Effector memory CD8-positive, alpha-beta T cell (primary cell): ENCODE data around the gene MLIP.
"Not testable (repeated sequence)": the region's sequence is repeated elsewhere in the genome, so short reads cannot be mapped to it uniquely, and the experiment has no call there.

Source experiments
- ATAC-seq: fragments of 150-1000 bp; cut with Tn5 transposase; replicated peaks from 2 replicates; pipeline ENCODE4 v1.10.0; 2021; ENCODE audit warnings: mild to moderate bottlenecking, moderate library complexity
- DNase-seq, 3 experiments: peaks; one replicate each; pipeline ENCODE4 v3.0.0; 2021
- H3K27ac Mint-ChIP-seq, 2 donors: one replicate each; pipeline ENCODE4 v1.8.0; 2022; ENCODE audit warnings: mild to moderate bottlenecking in 2 of 2, mixed read lengths in 2 of 2, moderate library complexity in 2 of 2
- H3K27me3 Mint-ChIP-seq, 2 donors: one replicate each; pipeline ENCODE4 v1.8.0; 2022; ENCODE audit warnings: mixed read lengths in 2 of 2
- H3K36me3 Mint-ChIP-seq: one replicate; pipeline ENCODE4 v1.8.0; 2022; ENCODE audit warnings: mild to moderate bottlenecking, moderate library complexity, mixed read lengths; ENCODE audit not compliant: insufficient read depth
- H3K4me1 Mint-ChIP-seq, 2 donors: one replicate each; pipeline ENCODE4 v1.8.0; 2022; ENCODE audit warnings: low read depth in 2 of 2, mixed read lengths in 2 of 2
- H3K4me3 Mint-ChIP-seq, 2 donors: one replicate each; pipeline ENCODE4 v1.8.0; 2022; ENCODE audit warnings: mild to moderate bottlenecking in 2 of 2, mixed read lengths in 2 of 2, moderate library complexity in 2 of 2
- H3K9me3 Mint-ChIP-seq, 2 donors: one replicate each; pipeline ENCODE4 v1.8.0; 2022; ENCODE audit warnings: mixed read lengths in 2 of 2

The MLIP gene

GRCh38 chr6:54234539-54234938 is 123.3 kb downstream of the MLIP start:
- Mint-ChIP-seq H3K9me3 (peaks cover 6 to 17% of the 10 kb centered on the region in 2 donors), H3K27me3 (no peaks in the 10 kb centered on the region), H3K4me1 (no peaks in the 10 kb centered on the region), H3K36me3 (peaks cover 3% of the 10 kb centered on the region), H3K4me3 (no peak overlapping the region), H3K27ac (no peak overlapping the region)
- ATAC-seq (no peak), DNase-seq (no peak)

- Mint-ChIP-seq H3K36me3 (peaks cover 3% of the 10 kb centered on the region), H3K4me3 (no peak overlapping the region), H3K4me1 (no peaks in the 10 kb centered on the region), H3K9me3 (peaks cover 5 to 6% of the 10 kb centered on the region in 2 donors), H3K27ac (no peak overlapping the region), H3K27me3 (no peaks in the 10 kb centered on the region)
- DNase-seq (no peak), ATAC-seq (no peak)
These were observed 125.7 kb downstream of the MLIP start for GRCh38 chr6:54236984-54237383.

- Mint-ChIP-seq H3K27me3 (no peaks in the 10 kb centered on the region), H3K36me3 (peaks cover 3% of the 10 kb centered on the region), H3K4me1 (no peaks in the 10 kb centered on the region), H3K4me3 (no peak overlapping the region), H3K27ac (no peak overlapping the region), H3K9me3 (peaks cover 5 to 6% of the 10 kb centered on the region in 2 donors)
- ATAC-seq (no peak), DNase-seq (no peak)
These were observed 127.2 kb downstream of the MLIP start for GRCh38 chr6:54238396-54238795.

GRCh38 chr6:54243699-54244098 is 132.5 kb downstream of the MLIP start:
- ATAC-seq (no peak), DNase-seq (no peak)
- Mint-ChIP-seq H3K4me3 (no peak overlapping the region), H3K27ac (no peak overlapping the region), H3K4me1 (no peaks in the 10 kb centered on the region), H3K36me3 (no peaks in the 10 kb centered on the region), H3K9me3 (peaks cover 7 to 8% of the 10 kb centered on the region in 2 donors), H3K27me3 (no peaks in the 10 kb centered on the region)

GRCh38 chr6:54244430-54244829 is 133.2 kb downstream of the MLIP start:
- no peak for ATAC-seq
- no peaks in the 10 kb centered on the region for H3K4me1 Mint-ChIP-seq
- DNase-seq, result no peak
- no peaks in the 10 kb centered on the region for H3K36me3 Mint-ChIP-seq
- H3K4me3 Mint-ChIP-seq, result no peak overlapping the region
- H3K9me3 Mint-ChIP-seq, result peaks cover 7 to 8% of the 10 kb centered on the region in 2 donors
- H3K27me3 Mint-ChIP-seq, result no peaks in the 10 kb centered on the region
- H3K27ac Mint-ChIP-seq, result no peak overlapping the region

GRCh38 chr6:54245265-54245664 is 134.0 kb downstream of the MLIP start:
- no peak for DNase-seq
- no peak for ATAC-seq
- Mint-ChIP-seq H3K4me1 (no peaks in the 10 kb centered on the region), H3K9me3 (peaks cover 6 to 8% of the 10 kb centered on the region in 2 donors), H3K36me3 (no peaks in the 10 kb centered on the region), H3K4me3 (no peak overlapping the region), H3K27ac (no peak overlapping the region), H3K27me3 (no peaks in the 10 kb centered on the region)

- peaks cover 5 to 8% of the 10 kb centered on the region in 2 donors for H3K9me3 Mint-ChIP-seq
- H3K27ac Mint-ChIP-seq, result no peak overlapping the region
- ATAC-seq, result no peak
- no peak for DNase-seq
- no peak overlapping the region for H3K4me3 Mint-ChIP-seq
- no peaks in the 10 kb centered on the region for H3K27me3 Mint-ChIP-seq
- no peaks in the 10 kb centered on the region for H3K4me1 Mint-ChIP-seq
- no peaks in the 10 kb centered on the region for H3K36me3 Mint-ChIP-seq
These were observed 137.1 kb downstream of the MLIP start for GRCh38 chr6:54248319-54248718.

- H3K27ac Mint-ChIP-seq, result no peak overlapping the region
- H3K9me3 Mint-ChIP-seq, result peaks cover 5 to 8% of the 10 kb centered on the region in 2 donors
- H3K4me3 Mint-ChIP-seq, result no peak overlapping the region
- ATAC-seq (no peak), DNase-seq (no peak)
- no peaks in the 10 kb centered on the region for H3K4me1 Mint-ChIP-seq
- no peaks in the 10 kb centered on the region for H3K36me3 Mint-ChIP-seq
- H3K27me3 Mint-ChIP-seq, result no peaks in the 10 kb centered on the region
These were observed 137.8 kb downstream of the MLIP start for GRCh38 chr6:54248994-54249393.

GRCh38 chr6:54249812-54250211 is 138.6 kb downstream of the MLIP start:
- DNase-seq, H3K4me1 Mint-ChIP-seq, H3K27me3 Mint-ChIP-seq, H3K27ac Mint-ChIP-seq, H3K4me3 Mint-ChIP-seq, H3K36me3 Mint-ChIP-seq, H3K9me3 Mint-ChIP-seq, ATAC-seq: not testable (repeated sequence)

GRCh38 chr6:54252496-54252895 is 141.3 kb downstream of the MLIP start:
- Mint-ChIP-seq H3K4me1 (no peaks in the 10 kb centered on the region), H3K27ac (no peak overlapping the region), H3K4me3 (no peak overlapping the region), H3K27me3 (no peaks in the 10 kb centered on the region), H3K9me3 (peaks cover 0 to 6% of the 10 kb centered on the region in 2 donors), H3K36me3 (no peaks in the 10 kb centered on the region)
- no peak for ATAC-seq
- no peak for DNase-seq

GRCh38 chr6:54252916-54253315 is 141.7 kb downstream of the MLIP start:
- no peak for DNase-seq
- Mint-ChIP-seq H3K4me1 (no peaks in the 10 kb centered on the region), H3K4me3 (no peak overlapping the region), H3K27me3 (no peaks in the 10 kb centered on the region), H3K27ac (no peak overlapping the region), H3K36me3 (no peaks in the 10 kb centered on the region), H3K9me3 (peaks cover 0 to 6% of the 10 kb centered on the region in 2 donors)
- no peak for ATAC-seq

- Mint-ChIP-seq H3K9me3 (peaks cover 0 to 6% of the 10 kb centered on the region in 2 donors), H3K4me3 (no peak overlapping the region), H3K4me1 (no peaks in the 10 kb centered on the region), H3K27ac (no peak overlapping the region), H3K36me3 (no peaks in the 10 kb centered on the region), H3K27me3 (no peaks in the 10 kb centered on the region)
- no peak for DNase-seq
- no peak for ATAC-seq
These were observed 143.6 kb downstream of the MLIP start for GRCh38 chr6:54254886-54255285.

GRCh38 chr6:54255886-54256285 is 144.6 kb downstream of the MLIP start:
- Mint-ChIP-seq H3K4me1 (no peaks in the 10 kb centered on the region), H3K4me3 (no peak overlapping the region), H3K36me3 (no peaks in the 10 kb centered on the region), H3K27me3 (no peaks in the 10 kb centered on the region), H3K9me3 (peaks cover 0 to 6% of the 10 kb centered on the region in 2 donors), H3K27ac (no peak overlapping the region)
- ATAC-seq (no peak), DNase-seq (no peak)

- Mint-ChIP-seq H3K4me1 (no peaks in the 10 kb centered on the region), H3K4me3 (no peak overlapping the region), H3K36me3 (no peaks in the 10 kb centered on the region), H3K9me3 (peaks cover 0 to 2% of the 10 kb centered on the region in 2 donors), H3K27ac (no peak overlapping the region), H3K27me3 (no peaks in the 10 kb centered on the region)
- DNase-seq (no peak), ATAC-seq (no peak)
These were observed 148.8 kb downstream of the MLIP start for GRCh38 chr6:54260025-54260424.

GRCh38 chr6:54262499-54262898 is 151.3 kb downstream of the MLIP start:
- H3K27ac Mint-ChIP-seq, result no peak overlapping the region
- ATAC-seq, result no peak
- no peaks in the 10 kb centered on the region for H3K36me3 Mint-ChIP-seq
- H3K4me3 Mint-ChIP-seq, result no peak overlapping the region
- no peaks in the 10 kb centered on the region for H3K4me1 Mint-ChIP-seq
- H3K27me3 Mint-ChIP-seq, result no peaks in the 10 kb centered on the region
- DNase-seq, result no peak
- no peaks in the 10 kb centered on the region for H3K9me3 Mint-ChIP-seq
